GM13977 (cell line): ENCODE data around the gene CDIP1.
"Not testable (repeated sequence)": the region's sequence is repeated elsewhere in the genome, so short reads cannot be mapped to it uniquely, and the experiment has no call there.

Experiments used
- DNase-seq: peaks from one replicate; pipeline ENCODE4 v3.0.0; 2012; ENCODE audit warnings: low spot score
- in situ Hi-C: fragments of 300-500 bp; cut with MboI; formaldehyde crosslinking; loops from one replicate; pipeline ENCODE4 v1.12.0; 2022; ENCODE audit warnings: low sequenced_read_pairs, low pct_unique_long_range_greater_than_20kb, mixed read lengths, inconsistent platforms; ENCODE audit not compliant: unreplicated experiment
- TF ChIP-seq, protein P1 (sequence below): IDR thresholded peaks from 2 replicates; pipeline ENCODE4 v1.5.1; 2012; ENCODE audit warnings: mild to moderate bottlenecking, control low read depth; ENCODE audit not compliant: insufficient read depth; ENCODE audit errors: extremely low read depth, missing control alignments

CDIP1 gene

DNA sequence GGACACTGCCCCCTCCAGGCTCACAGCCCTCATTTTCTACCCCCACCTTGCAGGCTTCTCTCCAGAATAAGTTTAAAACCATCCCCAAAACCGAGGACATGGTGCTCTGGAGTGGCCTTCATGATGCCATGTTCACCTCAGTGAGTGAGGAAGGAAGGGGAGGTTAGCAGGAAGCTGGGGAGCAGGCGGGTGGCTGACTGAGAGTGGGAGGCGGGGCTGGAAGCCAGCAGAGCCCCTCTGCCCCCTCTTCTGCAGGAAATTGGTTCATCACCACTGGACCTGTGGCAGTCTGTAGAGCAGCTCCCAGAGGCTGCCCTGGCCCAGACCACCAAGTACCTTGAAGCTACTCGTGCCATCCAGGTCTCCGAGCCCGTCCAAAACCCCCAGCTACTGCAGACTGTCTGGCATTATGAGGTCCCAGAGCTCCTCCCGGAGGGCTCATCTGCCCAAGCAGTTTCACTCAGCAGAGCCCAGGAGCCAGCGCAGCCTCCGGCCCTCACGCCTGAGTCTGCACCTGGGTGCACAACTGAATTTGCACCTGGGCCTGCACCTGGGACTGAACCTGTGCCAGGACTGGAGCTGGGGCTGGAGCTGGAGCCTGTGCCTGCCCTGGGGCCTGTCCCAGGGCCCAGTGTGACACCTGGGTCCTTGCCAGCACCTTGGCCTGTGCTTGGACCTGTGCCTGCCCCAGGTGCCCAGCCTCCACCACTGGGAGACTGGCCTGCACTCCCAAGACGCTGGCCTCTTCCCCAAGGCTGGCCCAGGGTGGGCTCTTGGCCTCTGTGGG, 36.5 kb upstream of the CDIP1 start:
- in situ Hi-C loops: no loop called here
- DNase-seq: no peak
- TF ChIP-seq, protein P1, sequence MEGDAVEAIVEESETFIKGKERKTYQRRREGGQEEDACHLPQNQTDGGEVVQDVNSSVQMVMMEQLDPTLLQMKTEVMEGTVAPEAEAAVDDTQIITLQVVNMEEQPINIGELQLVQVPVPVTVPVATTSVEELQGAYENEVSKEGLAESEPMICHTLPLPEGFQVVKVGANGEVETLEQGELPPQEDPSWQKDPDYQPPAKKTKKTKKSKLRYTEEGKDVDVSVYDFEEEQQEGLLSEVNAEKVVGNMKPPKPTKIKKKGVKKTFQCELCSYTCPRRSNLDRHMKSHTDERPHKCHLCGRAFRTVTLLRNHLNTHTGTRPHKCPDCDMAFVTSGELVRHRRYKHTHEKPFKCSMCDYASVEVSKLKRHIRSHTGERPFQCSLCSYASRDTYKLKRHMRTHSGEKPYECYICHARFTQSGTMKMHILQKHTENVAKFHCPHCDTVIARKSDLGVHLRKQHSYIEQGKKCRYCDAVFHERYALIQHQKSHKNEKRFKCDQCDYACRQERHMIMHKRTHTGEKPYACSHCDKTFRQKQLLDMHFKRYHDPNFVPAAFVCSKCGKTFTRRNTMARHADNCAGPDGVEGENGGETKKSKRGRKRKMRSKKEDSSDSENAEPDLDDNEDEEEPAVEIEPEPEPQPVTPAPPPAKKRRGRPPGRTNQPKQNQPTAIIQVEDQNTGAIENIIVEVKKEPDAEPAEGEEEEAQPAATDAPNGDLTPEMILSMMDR: no peak

DNA sequence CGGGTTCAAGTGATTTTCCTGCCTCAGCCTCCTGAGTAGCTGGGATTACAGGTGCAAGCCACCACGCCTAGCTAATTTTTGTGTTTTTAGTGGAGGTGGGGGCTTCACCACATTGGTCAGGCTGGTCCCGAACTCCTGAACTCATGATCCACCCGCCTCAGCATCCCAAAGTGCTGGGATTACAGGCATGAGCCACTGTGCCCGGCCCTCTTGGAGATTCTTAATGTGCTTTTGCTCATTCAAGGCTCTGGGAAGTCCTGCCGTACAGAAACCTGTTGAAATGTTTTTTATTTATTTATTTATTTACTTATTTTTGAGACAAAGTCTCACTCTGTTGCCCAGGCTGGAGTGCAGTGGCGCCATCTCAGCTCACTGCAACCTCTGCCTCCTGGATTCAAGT, 35.4 kb upstream of the CDIP1 start:
- DNase-seq, in situ Hi-C loops: not testable (repeated sequence)

DNA sequence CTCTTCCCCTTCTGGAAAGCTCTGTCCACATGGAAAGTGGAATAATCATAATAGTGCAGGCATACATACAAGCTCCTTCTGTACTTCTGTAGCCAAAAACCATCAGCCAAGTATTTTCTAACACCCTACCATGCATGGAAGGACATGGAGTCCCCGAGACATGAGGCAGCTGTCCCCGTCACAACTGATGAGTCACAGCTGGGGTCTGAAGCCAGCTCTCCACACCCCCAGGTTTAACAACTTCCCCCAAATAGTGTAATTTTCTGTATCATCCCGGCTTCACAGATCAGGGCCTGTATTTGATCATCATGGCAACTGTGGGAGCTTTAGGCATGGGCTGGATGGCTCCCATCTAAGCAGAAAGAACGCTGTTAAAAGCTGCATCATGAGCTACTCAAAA, 34.1 kb upstream of the CDIP1 start:
- no peak for DNase-seq
- TF ChIP-seq, protein P1: no peak
- in situ Hi-C loops: no loop called here

DNA sequence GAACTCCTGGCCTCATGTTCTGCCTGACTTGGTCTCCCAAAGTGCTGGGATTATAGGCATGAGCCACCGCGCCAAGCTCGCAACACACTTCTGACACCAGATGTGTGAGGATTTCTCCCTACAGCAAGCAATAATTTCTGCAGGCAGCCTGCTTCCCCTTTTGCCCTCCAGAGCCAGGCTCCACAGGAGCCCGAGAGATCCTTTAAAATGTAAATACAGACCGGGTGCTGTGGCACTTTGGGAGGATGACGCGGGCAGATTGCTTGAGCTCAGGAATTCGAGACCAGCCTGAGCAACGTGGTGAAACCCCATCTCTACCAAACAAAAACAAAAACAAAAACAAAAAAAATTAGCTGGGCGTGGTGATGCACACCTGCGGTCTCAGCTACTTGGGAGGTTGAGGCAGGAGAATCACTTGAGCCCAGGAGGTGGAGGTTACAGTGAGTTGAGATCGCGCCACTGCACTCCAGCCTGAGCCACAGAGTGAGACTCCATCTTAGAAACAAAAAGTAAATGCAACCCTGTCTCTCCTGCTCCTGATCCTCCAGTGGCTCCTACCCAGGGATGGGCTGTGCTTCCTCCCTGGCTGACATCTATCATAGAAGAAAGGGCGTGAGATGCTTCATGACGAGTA, 32.2 kb upstream of the CDIP1 start:
- in situ Hi-C loops: no loop called here
- DNase-seq: no peak

DNA sequence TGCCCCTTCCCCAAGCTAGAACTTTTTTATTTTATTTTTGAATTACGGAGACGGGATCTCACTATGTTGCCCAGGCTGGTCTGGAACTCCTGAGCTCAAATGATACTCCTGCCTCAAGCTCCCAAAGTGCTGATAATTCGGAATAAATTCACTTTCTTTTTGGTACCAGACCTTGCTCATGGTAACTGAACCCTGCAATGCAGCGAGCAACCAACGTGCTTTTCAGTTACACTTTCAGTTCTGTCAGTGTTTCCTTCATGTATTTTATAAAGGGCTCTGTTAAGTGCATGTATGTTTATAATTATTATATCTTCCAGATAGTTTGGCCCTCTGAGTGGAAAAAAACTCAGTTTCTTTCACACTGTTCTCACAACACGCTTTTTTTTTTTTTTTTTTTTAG, 31.5 kb upstream of the CDIP1 start:
- in situ Hi-C loops: no loop called here
- DNase-seq: no peak
- TF ChIP-seq, protein P1: no peak

More for the DNA sequence above, 32.2 kb upstream of the CDIP1 start:
- TF ChIP-seq, protein P1: no peak

DNA sequence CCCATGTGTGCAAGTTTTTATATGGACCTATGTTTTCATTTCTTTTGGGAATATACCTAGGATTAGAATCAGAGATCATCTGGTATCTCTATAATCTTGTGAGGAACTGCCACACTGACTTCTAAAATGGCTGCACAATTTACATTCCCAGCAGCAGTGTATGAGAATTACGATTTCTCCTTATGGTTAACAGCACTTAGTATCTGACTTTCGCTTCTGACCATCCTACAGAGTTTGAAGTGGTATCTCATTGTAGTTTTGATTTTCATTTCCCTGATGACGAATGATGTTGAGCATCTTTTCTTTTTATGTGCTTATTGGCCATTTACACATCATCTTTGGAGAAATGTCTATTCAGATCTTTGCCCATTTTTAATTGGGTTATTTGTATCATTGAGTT, 27.6 kb upstream of the CDIP1 start:
- in situ Hi-C loops: no loop called here
- TF ChIP-seq, protein P1: no peak
- no peak for DNase-seq

DNA sequence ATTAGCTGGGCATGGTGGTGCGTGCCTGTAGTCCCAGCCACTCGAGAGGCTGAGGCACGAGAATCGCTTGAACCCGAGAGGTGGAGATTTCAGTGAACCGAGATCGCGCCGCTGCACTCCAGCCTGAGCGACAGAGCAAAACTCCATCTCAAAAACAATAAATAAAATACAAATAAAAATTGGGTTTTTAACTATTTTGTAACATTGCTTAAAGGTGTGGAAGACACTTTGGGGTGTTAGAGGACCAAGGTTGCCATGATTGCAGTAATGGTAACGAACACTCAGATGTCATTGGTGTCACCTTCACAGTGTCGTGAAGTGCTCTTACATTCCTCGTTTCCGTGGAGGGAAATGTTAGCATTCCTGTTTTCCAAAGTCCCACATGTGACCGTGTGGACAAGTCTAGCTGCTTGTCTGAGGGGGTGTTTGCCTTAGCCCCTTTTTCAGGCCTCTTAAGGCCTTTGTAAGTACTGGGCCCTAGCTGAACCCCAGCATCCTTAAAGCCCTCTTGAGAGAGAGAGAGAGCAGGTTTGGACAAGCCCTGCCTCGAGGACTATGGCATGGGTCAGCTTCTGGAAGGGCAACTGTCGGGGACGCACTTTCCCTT, 26.2 kb upstream of the CDIP1 start:
- no peak for DNase-seq
- in situ Hi-C loops: no loop called here

More for the DNA sequence above, 26.2 kb upstream of the CDIP1 start:
- TF ChIP-seq, protein P1: no peak
